ENCODE data around the gene DMRT1. TPM values are rescaled to one million over a fixed set of nuclear protein-coding genes. Genes with fewer than 3 reads are reported as not detected.

DMRT1 gene
- polyA plus RNA-seq, 1 donor from 2014 or later = not detected

DNA sequence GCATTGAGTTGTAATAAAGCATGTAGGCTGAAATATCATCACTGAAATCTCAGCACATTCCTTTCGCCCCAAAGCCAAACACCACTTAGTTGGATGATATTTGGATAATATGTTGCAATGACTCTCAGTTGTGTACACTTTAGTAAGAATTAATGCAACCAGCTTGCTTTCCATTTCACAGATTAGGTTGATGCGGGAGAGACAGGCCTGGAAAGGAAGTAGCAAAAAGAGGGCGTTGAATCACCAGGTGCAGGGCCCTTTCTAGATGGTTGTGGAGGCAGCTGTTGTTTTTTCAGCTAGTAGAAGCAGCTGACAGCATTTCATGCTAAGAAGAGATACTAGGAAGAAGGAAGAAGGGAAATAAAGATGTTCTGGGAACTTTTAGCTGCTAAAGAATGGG is 165.8 kb downstream of the DMRT1 start:
- Mint-ChIP-seq H3K4me1 (peaks cover 0 to 5% (median 0%) of the 10 kb centered on the region in 3 donors), H3K9me3 (no peaks in the 10 kb centered on the region), H3K36me3 (no peaks in the 10 kb centered on the region), H3K27me3 (peaks cover 12% of the 10 kb centered on the region), H3K27ac (no peak overlapping the region), H3K4me3 (no peak overlapping the region)

DNA sequence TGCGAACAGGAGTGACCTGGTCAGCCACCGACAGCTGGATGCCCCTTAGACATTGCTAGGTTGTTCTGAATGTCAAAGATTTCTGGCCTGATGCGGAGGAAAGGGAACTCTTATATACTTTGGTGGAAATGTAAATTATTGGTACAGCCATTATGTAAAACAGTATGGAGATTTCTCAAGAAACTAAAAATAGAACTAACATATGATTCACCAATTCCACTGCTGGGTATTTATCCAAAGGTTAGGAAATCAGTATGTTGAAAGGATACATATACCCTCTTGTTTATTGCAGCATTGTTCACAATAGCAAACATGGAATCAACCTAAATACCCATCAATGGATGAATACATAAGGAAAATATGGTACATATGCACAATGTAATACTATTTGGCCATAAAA is 166.7 kb downstream of the DMRT1 start:
- Mint-ChIP-seq H3K27me3 (peaks cover 12% of the 10 kb centered on the region), H3K4me1 (peaks cover 0 to 5% (median 2%) of the 10 kb centered on the region in 3 donors), H3K4me3 (no peak overlapping the region), H3K36me3 (no peaks in the 10 kb centered on the region), H3K9me3 (no peaks in the 10 kb centered on the region), H3K27ac (no peak overlapping the region)

GRCh38 chr9:1009101-1009707 is 167.7 kb downstream of the DMRT1 start:
- no peak overlapping the region for H3K4me3 Mint-ChIP-seq
- peaks cover 0 to 5% (median 3%) of the 10 kb centered on the region in 3 donors for H3K4me1 Mint-ChIP-seq
- no peaks in the 10 kb centered on the region for H3K9me3 Mint-ChIP-seq
- no peaks in the 10 kb centered on the region for H3K36me3 Mint-ChIP-seq
- no peak overlapping the region for H3K27ac Mint-ChIP-seq
- peaks cover 12% of the 10 kb centered on the region for H3K27me3 Mint-ChIP-seq

DNA sequence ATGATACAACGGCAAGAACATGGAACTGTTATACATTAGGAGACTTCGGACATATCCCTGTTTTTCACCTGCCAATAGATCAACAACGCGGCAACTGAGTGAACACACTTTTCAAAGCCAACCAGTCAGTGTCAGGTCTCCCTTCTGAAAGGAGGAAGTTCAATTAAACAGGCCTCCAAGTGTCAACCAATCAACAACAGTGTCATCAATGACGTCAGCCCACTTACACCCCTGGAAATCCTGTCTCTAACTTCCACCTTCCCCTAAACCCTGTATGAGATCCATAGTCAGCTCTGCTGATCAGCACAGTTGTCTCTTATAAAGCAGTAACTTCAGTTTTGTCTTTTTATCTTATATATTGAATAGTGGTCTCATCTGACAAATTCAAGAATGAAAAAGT is 171.5 kb downstream of the DMRT1 start:
- Mint-ChIP-seq H3K4me3 (no peak overlapping the region), H3K27ac (peak overlapping the region in 1 of 3 donors; percentile 53), H3K27me3 (peaks cover 7% of the 10 kb centered on the region), H3K4me1 (peaks cover 0 to 3% (median 0%) of the 10 kb centered on the region in 3 donors), H3K36me3 (no peaks in the 10 kb centered on the region), H3K9me3 (no peaks in the 10 kb centered on the region)

DNA sequence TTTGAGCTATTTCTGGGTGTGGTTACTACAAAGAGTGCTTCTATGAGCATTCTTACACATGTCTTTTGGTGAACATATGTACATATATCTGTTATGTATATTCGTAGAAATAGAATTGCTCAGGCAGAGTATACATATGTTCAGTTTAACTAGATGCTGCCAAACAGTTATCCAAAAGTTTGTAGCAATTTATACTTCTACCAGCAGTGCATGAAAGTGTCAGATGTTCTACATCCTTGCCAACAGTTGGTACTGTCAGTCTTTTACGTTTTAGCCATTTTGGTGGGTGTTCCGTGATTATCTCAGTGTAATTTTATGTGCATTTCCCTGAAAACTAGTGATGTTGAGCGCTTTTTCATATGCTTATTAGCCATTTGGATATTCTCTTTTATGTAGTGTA is 172.7 kb downstream of the DMRT1 start:
- Mint-ChIP-seq H3K36me3 (no peaks in the 10 kb centered on the region), H3K9me3 (no peaks in the 10 kb centered on the region), H3K4me3 (no peak overlapping the region), H3K27me3 (peaks cover 5% of the 10 kb centered on the region), H3K27ac (no peak overlapping the region), H3K4me1 (peaks cover 0 to 3% (median 3%) of the 10 kb centered on the region in 3 donors)

GRCh38 chr9:1014640-1015039 is 173.1 kb downstream of the DMRT1 start:
- Mint-ChIP-seq H3K4me3 (no peak overlapping the region), H3K4me1 (peaks cover 0 to 3% (median 3%) of the 10 kb centered on the region in 3 donors), H3K27ac (no peak overlapping the region), H3K9me3 (no peaks in the 10 kb centered on the region), H3K27me3 (peaks cover 5% of the 10 kb centered on the region), H3K36me3 (no peaks in the 10 kb centered on the region)

- peaks cover 0 to 3% (median 2%) of the 10 kb centered on the region in 3 donors for H3K4me1 Mint-ChIP-seq
- no peak overlapping the region for H3K27ac Mint-ChIP-seq
- H3K27me3 Mint-ChIP-seq = peaks cover 8% of the 10 kb centered on the region
- H3K9me3 Mint-ChIP-seq = peaks cover 0 to 3% (median 0%) of the 10 kb centered on the region in 3 donors
- no peak overlapping the region for H3K4me3 Mint-ChIP-seq
- no peaks in the 10 kb centered on the region for H3K36me3 Mint-ChIP-seq
Measured at GRCh38 chr9:1018121-1018520, 176.6 kb downstream of the DMRT1 start.

Other genes with a start within 250 kb of the DMRT1 start
- not detected for gene DMRT3, start 135.0 kb downstream of the DMRT1 start, polyA plus RNA-seq
- gene DMRT2, start 208.7 kb downstream of the DMRT1 start, polyA plus RNA-seq = not detected

Data from IgD-negative memory B cell (primary cell).